DMS 273 (cell line): Measurements from ENCODE around the gene GYG2.
"Not testable (repeated sequence)": the region's sequence is repeated elsewhere in the genome, so short reads cannot be mapped to it uniquely, and the experiment has no call there.

Source experiments
- DNase-seq: peaks from one replicate; lab custom pipeline; 2025; ENCODE audit not compliant: unreplicated experiment; lab: John Stamatoyannopoulos, UW

The GYG2 gene

DNA sequence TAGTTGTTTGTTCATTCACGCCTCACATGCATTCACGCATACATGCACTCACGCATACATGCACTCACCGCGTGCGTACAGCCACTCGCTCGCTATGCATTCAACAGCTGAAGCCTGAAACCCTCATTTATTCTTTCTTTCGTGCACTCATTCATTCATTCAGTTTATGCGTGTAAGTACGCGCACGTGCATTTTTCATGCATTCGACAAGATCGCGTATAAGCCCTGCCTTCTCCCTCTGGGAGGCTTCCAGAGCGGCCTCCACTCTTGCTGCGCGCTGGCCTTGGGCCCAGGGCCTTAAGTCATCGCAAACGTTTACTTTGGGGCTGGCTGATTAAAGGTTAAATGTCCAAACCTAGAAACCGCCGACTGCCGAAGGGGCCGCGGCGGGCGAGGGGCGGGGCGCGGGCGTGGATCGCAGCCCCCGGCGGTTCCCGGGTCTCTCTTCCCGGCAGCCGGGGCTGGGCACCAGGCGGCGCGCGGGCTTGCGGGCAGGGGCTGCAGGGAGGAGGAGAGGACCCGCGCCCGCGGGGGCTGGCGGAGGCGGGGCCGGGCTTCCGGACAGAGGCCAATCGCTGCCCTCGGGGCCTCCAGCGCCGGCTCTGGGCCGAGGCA lies at the start of gene GYG2:
TSS of gene GYG2 (plus strand) at position 587 of the 615 bp plus-strand sequence. CDS start 1,259 bp downstream, outside the sequence.
- peak; percentile 59 for DNase-seq

DNA sequence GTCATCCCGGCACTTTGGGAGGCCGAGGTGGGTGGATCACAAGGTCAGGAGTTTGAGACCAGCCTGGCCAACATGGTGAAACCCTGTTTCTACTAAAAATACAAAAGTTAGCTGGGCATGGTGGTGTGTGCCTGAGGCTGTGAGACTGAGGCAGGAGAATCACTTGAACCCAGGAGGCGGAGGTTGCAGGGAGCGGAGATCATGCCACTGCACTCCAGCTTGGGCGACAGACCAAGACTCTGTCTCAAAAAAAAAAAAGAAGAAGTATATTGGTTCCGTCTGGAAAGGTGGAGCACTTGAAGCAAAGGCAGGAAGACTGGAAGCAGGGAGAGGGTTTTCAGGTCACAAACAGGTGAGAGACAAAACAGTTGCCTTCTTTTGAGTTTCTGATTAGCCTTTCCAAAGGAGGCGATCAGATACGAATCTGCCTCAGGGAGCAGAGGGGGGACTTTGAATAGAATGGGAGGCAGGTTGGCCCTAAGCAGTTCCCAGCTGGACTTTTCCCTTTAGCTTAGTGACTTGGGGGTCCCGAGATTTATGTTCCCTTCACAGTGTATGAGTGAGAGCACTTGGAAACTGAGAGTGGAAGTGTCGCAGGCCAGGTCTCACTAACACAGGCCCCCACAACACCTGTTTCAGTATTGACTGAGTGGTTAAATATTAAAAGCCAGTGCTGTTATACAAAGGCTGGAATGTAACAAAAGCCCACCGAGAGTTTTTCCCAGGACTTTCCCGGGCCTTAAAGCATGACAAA lies 48.1 kb upstream of the GYG2 start:
- DNase-seq: not testable (repeated sequence)

DNA sequence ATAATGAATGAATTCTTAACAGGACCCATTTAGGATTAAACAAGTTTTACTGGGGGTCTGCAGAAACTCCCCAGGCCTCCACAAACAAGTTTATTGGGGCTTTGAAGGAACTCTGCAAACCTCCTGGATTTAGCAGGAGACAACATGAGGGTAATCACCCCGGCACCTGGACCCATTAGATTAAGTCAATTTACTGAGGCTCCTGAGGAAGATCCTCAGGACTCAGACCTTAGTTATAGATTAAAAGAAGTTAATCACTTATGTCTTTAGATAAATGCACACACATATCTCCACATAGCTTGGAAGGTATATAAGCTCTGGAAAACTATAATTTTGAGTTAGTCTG lies 47.5 kb upstream of the GYG2 start:
- no peak for DNase-seq

DNA sequence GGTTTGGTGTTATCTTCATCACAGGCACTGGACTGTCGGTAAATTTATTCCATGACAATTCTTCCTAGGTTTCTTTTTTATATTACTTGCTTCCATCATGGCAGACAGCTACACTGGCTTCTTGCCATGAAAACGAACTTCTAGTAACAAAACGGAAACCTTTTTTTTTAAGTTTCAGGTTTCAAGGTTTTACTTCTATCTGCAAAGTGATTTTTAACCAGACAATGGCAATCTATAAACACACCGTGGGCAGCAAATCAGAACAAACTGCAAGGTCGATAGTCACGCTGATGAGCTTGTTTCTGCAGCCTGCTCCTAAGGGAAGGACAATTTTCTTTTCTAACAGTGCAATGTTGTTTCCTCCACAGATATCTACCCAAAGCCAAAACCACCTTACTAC lies 47.0 kb upstream of the GYG2 start:
- no peak for DNase-seq

DNA sequence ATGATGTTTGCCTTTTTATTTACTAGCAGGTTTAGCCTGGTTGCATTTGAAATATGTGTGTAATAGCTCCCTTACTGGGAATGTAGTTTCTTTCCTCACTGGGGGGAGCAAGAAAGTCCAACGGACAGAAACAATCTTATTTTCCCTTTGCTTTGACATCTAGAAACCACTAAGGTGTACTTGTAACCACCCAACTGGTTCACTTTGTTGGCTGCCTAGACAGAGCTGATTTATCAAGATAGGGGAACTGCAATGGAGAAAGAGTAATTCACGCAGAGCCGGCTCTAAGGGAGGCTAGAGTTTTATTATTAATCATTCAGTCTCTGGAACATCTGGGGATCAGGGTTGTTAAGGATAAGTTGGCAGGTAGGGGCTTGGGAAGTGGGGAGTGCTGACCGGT lies 46.6 kb upstream of the GYG2 start:
- DNase-seq: no peak

DNA sequence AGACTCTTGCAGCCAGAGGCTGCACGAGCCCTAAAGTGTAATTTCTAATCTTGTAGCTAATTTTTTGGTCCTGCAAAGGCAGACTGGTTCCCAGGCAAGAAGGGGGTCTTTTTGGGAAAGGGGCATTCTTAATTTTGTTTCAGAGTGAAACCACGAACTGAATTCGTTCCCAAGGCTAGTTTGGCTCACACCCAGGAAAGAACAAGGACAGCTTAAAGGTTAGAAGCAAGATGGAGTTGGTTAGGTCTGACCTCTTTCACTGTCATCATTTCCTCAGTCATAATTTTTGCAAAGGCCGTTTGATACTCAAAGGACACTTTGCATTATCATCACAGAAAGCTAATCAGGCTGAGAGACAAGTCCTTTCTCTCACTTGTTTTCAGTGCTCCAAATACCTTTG lies 46.0 kb upstream of the GYG2 start:
- no peak for DNase-seq

DNA sequence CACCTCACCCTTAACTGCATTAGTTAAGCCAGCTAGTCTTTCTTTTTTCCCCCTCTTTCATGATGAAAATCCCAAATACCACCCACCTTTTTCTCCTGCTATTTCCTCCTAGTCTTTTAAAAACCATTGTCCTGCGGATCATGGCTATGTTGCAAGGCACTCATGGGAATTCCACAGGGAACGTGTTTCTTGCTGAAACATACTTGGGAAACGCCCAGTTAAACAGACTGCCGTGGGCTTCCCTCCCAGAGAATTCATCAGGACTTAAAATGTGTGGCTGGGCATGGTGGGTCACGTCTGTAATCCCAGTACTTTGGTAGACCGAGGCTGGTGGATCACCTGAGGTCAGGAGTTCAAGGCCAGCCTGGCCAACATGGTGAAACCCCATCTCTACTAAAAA lies 44.7 kb upstream of the GYG2 start:
- no peak for DNase-seq

DNA sequence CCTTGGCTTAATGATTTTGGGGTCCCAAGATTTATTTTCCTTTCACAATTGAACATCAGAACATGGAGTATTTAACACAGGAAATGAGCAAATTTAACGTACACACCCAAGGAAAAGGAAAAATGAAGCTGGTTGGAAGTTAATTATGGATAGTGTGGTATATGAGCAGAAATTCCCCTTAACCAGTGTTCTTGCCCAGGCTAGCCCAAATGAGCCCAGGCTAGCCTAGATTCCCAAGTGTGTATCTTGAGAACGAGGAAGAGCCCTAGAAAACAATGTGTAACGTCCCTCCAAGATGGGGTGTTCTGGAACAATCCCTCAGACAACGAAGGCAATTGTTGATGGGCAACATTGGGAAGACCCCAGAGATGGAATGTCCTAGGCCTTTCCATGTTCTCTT lies 43.2 kb upstream of the GYG2 start:
- DNase-seq: no peak

DNA sequence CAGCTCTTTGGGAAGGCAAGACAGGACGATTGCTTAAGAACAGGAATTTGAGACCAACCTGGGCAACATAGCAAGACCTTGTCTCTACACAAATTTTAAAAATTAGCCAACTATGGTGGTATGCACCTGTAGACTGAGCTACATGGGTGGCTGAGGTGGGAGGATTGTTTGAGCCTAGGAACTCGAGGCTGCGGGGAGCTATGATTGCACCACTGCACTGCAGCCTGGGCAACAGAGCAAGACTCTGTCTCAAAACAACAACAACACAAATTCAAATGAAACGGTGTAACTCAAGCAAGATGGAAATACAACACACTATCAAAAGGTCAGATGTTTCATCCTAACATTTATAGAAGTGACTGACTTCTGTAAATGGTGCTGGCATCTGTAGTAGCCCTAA lies 39.8 kb upstream of the GYG2 start:
- no peak for DNase-seq

DNA sequence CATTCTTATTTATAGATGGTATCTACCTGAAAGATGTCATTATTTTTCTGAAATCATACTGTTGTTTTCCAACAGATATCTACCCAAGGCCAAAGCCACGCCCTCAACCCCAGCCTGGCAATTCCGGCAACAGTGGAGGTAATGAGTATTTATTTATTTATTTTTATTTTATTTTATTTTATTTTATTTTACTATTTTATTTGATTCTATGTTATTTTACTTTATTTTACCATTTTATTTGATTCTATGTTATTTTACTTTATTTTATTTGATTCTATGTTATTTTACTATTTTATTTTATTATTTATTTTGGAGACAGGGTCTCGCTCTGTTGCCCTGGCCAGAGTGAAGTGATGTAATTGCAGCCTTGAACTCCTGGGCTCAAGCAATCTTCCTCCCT lies 39.2 kb upstream of the GYG2 start:
- no peak for DNase-seq

DNA sequence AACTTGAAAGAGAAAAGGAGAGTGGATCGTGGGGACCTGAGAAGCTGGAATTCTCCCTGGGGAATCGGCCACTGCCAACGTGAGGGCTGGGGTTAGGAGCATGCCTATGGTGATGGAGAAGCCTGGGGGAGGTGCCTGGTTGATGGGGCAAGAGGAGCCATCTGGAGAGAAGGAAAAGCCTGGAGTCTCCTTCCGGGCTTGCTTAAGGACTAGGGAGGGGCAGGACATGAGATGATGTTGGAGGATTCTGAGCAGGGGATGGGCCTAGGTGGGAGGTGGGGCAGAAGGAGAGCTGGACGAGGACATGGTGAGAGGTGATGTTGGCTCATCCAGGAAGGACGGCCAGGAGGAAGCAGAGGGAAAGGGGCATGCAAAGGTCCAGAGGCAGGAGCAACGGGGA lies 35.0 kb upstream of the GYG2 start:
- DNase-seq: no peak

DNA sequence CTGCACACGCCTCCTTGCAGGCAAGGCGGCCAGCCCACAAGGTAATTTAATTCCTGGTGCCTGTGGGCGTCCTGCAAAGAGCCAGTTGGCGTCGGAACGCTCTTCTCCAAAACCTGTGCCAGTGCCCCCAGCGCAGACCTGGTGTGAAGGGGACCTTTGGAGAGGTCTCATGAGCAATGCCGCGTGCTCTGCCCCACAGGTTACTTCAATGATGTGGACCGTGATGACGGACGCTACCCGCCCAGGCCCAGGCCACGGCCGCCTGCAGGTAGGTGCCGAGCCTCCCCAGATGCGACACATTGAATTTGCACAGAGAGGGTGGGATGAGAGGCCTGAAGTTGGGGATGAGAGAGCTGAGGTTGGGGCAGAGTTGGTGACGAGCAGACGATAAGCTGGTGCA lies 34.4 kb upstream of the GYG2 start:
- DNase-seq: no peak

DNA sequence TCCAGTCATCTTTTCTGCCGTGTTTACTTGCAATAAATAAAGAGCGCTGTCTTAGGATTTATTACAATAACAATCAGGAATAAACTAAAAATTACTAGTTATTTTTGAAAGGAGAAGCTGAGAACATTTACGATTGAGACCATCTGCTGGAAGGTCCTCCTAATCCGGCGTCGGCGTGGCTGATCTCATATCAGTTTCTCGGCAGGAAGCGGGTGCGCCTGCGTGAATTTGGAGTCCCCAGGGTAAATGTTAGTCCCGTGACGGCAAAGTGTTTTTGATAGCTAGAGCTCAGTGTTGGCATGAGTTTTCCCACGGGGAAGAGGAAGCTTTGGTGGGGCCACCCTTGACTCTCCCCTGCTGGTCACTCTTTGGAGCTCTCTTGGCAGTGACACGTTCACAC lies 31.9 kb upstream of the GYG2 start:
- not testable (repeated sequence) for DNase-seq

DNA sequence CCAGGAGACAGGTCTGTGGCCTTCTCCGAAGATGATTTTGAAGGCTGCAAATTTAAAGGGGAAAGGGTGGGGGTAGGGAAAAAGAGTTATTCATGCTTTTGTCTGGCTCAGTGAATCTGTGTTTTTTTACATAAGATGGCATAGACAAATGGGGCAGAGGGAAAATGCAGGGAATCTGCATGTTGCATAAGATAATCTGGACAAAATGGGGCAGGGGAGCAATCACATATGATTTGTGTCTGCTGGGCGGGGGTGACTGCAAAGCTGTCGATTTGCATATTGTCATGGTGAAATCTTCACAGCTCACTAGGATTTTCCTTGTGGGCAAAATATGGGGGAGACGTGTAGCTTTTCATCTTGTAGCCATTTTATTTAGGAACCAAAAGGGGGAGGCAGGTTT lies 29.4 kb upstream of the GYG2 start:
- no peak for DNase-seq

DNA sequence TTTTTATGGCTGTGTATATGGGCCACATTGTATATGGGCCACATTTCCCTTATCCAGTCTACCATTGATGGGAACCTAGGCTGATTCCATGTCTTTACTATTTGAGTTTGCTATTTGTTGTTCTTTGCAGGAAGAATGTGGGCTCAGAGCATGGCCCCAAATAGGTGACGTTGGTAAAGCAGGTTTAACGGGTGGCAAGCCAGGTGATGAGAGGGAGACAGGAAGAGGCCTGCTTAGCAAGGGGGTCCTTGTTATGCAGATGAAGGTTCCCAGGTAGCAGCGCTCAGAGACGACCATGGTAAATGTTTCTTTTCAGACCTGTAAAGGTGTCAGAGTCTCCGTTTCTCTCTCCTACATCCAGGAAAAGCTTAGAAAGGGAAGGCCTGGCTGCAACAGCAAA lies 28.8 kb upstream of the GYG2 start:
- not testable (repeated sequence) for DNase-seq

DNA sequence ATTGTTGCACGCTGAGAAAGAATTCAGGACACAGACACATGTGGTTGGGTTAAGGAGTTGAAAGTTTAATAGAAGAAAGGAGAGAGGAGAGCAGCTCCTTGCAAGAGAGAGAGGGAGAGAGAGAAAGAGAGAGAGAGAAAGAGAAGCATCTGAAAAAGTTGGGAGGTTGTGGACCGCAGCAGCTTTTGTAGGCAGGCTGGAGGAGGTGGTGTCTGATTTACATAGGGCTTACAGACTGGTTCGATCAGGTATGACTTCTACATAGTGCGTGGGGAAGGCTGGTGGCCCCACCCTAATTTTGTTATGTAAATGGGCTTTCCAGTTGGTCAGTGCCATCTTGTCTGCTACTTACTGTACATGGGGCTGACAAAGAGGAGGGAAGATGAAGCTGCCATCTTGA lies 27.5 kb upstream of the GYG2 start:
- no peak for DNase-seq

DNA sequence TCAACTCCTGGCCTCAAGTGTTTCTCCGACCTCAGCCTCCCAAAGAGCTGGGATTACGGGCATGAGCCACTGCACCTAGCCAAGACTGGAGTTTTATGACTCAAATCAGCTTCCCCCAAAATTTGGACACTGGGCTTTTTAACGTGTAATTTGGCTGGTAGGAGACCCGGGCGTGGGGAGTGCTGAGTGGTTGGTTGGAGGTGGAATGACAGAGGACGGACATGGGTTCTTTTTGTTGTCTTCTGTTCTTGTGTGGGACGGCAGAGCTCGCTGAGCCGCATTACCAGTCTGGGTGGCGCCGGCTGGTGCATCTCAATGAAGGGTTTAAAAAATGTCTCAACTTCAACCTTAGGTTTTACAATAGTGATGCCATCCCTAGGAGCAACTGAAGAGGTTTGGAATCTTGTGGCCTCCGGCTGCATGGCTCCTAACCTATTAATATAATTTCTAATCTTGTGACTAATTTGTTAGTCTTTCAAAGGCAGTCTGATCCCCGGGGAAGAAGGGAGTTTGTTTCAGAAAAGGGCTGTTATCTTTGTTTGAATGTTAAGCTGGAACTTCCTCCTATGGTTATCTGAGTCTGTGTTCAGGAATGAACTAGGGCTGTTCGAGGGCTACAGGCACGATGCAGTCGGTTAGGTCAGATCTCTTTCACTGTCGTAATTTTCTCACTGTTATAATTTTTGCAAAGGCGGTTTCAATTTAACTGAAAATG lies 26.2 kb upstream of the GYG2 start:
- not testable (repeated sequence) for DNase-seq

DNA sequence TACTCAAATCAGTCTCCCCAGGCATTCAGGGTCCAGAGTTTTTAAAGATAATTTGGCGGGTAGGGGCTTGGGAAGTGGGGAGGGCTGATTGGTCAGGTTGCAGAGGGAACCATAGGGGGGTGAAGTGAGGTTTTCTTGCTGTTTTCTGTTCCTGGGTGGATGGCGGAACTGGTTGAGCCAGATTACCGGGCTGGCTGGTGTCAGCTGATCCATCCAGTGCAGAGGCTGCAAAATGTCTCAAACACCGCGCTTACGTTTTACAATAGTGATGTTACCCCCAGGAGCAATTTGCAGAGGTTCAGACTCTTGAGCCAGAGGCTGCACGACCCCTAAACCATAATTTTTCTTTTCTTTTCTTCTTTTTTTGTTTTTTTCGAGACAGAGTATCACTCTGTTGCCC lies 25.2 kb upstream of the GYG2 start:
- not testable (repeated sequence) for DNase-seq

DNA sequence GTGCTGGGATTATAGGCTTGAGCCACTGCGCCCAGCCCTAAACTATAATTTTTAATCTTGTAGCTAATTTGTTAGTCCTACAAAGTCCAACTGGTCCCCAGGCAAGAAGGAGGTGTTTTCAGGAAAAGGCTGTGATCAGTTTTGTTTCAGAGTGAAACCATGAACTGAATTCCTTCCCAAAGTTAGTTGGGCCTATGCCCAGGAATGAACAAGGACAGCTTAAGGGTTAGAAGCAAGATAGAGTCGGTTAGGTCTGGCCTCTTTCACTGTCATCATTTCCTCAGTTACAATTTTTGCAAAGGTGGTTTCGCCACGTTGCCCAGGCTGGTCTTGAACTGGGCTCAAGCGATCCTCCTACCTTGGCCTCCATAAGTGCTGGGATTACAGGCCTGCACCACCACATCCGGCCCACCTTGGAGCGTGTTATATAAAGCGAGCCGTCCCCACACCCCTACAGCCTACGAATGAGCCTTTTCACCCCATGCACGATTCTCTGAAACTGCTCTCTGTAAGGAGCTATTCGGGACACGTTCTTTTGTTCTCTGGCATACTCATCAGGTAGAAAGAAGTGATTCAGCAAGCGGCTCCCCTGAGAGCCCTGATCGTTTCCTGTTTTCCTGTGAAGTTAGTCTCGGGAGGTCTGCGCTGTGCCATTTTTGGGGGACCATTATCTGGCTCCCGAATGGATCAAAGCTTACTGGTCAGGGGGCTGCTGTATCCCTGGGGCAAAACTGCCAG lies 24.5 kb upstream of the GYG2 start:
- DNase-seq: not testable (repeated sequence)

DNA sequence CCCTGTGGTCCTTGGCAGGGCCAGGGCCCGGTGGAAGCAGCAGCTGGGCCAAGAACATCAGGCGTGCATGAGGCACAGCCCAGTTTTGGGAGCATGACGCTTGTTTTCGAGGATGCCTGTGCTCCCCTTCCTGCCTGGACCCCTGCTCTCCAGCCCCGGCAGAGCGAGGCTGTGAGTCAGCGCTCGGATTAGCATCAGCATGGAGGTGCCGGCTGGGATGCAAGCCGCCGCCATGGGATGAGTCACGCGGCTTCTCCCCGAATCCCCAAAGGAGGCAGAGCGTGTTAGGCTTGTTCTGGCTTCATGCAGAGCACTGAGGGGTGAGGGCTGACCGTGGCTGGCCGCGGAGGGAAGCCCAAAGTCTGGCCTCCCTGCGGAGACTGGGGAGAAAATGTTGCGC lies 23.9 kb upstream of the GYG2 start:
- DNase-seq: not testable (repeated sequence)

DNA sequence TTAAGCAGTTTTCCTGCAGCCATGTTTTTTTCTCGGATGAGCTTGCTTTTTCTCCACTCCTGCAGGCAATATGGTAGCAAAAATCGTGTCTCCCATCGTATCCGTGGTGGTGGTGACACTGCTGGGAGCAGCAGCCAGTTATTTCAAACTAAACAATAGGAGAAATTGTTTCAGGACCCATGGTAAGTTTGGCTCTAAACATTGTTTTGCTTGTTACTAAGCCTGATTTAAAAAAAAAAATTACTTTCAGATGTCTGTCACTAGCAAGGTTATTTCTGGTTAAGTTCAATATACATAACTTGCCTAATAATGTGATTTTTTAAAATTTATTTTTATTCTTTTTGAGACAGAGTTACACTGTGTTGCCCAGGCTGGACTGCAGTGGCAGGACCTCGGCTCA lies 17.5 kb upstream of the GYG2 start:
- DNase-seq: no peak
